ENCODE data around the gene DLG2.

DLG2 gene

DNA sequence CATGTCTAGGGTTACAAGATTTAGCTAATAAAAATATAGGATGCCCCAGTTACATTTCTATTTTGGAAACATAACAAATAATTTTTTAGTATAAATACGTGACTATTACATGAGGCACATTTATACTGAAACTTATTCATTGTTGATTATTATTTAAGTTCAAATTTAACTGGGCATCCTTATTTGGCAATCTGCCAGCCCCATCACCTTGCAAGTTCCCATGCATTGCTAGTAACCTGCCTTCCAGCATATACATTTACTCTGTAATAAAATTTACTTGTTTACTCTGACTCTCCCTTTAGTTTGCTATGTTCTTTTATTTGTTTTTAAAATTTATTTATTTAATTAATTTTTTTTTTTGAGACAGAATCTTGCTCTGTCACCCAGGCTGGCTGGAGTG, 1686.1 kb downstream of the DLG2 start:
- DNase-seq, result no peak

DNA sequence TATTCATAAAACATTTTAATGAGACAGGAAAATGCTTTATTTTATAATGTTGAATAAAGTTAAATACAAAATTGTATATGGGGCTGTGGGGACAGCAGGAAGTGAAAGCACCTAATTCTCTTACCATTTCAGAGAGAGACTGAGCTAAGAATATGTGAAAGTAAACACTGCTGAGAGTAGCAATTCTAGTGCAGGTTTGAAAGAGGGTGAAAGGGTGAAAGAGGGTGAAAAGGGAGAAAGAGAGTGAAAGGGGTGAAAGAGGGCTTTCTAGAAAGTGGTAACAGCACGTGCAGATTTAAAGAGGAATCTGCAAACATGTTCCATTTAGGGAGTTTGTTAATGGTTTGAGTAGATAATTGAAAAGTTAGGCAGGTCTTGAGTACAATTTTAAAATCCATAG, 1689.0 kb downstream of the DLG2 start:
- no peak for DNase-seq

DNA sequence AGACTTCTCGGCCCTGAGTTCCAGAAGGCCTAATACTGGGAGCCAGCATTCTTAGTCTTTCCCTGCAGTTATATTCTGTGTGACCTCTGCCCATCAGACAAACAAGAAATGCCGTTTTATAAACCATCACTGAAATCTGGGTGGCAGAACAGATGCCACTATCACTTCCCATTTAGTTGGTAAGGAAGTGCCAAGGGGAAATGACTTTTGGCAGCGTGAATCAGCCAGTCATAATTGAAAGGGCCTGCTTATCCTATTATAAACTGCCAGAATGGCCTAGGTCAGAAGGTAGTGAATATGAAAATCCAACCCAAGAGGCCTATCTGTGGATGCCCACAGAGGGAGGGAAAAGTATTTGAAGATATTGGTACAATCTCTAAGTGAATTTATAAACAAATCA, 1694.1 kb downstream of the DLG2 start:
- DNase-seq, result no peak

DNA sequence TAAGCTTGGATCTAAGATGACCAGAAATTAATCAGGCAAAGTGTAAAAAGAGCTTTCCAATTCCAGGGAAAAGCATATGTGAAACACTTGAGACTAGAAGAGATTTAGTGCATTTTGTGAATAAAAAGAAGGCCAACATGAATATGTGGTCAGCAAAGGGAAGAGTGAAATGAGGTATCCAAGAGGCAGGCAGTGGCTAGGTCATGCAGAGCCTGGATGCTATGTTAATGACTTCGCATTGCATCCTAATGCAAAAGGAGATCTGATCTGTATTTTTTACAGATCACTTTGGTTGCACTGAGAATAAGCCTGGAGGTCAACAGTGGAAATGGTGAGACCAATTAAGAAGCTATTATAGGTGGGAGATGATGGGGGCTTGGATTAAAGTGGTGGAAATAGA, 1699.7 kb downstream of the DLG2 start:
- no peak for DNase-seq

DNA sequence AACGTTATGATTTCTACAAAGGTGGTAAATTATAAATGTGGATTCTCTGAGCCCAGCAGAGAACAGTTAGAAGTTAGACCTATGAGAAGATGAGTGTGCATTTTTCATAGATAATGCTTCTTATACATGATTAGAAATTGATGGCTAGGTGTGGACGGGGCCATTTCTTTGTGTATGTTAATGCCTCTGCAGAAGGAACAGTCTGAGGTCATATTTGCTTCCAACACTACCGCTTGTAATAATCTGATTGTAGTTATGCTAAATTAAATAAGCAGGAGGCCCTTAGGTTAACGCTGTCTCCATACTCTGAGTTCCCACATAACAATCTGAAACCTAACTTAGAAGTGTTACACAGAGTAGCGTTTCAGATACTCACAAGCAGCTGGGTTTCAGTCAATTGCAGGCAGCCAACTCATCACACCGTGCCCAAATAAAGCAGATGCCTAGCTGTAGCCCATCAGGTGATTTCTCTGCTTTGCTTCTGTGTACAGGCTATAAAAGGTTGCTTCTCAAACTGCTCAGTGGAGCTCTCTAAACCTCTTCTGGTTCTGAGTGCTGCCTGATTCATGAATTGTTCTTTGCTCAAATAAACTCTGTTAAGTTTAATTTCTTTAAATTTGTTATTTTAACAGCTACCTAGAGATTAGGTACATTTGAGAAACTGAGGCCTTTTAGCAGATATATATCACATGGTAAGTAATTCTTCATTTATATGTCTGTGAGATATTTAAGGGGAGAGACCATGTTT, 1702.2 kb downstream of the DLG2 start:
- DNase-seq, result no peak

DNA sequence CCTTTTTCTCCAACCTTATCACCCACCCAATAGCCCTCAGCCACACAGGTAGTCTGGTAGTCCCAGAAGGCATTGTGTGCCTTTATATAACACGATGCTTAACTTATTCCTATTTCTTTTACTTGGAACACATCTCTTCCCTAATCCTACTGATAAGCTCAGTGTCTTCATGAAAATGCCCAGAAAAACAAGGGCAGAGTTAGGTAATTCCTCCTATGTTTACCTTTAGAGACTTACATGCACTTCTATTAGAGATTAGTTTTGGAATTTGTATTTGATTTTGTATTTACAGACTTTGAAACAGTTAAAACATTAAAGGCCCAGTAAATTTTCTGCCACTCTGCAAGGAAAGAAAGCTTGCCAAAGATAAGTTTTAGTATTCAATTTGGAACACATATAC, 1703.2 kb downstream of the DLG2 start:
- DNase-seq, result no peak

DNA sequence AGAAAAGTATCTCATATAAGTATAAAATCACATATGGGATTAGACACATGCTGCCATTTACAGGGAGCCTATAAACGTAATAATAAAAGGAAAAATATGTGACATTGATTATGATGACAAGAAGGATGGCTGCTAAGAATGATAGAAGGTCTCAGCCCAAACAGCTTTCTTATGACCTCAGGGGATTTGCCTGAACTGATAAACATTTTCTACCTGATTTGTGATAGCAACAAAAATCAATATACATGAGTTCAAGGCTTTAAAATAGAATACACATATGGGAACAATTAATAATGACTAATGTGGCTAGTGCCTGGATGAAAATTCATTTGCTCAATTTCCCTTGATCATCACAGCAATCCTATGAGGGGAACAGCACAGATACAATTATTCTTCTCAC, 1704.2 kb downstream of the DLG2 start:
- DNase-seq, result peak; percentile 9

DNA sequence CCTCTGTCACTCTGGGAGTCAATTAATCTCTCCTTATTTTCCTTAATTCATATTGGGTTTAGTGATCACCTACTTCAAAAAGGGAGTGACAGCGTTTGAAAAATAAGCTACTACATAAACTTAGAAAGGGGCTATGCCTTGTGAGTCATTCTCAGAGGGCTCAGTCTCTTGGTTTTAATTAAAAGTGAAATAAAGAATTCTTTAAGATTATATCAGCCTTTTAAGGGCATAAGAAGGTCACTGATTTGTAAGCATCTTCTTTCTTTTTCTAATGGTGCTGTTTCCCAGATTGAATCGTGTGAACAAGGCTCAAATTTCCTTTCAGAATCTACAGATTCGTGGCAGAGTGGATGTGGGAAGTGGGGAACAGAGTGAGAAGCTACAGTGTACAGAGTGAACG, 1704.8 kb downstream of the DLG2 start:
- peak; percentile 21 for DNase-seq

DNA sequence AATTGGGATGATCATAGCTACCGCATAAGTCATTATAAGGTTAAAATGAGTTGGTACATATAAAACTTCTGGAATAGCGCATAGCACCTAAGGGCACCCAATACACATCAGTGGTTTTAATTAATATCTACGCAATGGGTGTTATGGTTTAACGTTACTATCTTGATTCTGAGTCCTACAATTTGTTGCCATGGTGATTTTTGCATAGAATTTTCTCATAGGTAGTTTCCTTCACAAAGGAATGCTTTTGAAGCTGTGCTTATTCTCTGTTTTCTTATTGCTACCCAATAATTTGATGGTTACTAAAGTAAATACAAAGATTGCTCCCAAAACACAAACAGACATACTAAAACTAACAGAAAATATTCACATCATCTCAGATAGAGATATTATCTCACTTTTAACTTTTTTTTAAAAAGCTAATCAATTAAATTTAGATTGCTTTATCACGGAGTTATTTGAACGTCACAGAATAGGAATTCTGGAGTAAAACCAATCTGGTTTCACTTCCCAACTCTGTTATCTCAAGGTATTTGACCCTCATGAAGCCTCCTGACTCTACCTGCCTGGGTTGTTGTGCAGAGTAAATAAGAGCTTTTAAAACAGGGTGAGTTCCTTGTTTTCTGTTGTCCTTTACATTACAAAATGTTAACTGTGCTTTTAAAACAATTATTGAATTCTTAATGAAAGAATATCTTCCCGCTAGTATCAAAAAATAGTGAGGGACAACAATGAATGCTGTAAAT, 1705.5 kb downstream of the DLG2 start:
- DNase-seq, result no peak

DNA sequence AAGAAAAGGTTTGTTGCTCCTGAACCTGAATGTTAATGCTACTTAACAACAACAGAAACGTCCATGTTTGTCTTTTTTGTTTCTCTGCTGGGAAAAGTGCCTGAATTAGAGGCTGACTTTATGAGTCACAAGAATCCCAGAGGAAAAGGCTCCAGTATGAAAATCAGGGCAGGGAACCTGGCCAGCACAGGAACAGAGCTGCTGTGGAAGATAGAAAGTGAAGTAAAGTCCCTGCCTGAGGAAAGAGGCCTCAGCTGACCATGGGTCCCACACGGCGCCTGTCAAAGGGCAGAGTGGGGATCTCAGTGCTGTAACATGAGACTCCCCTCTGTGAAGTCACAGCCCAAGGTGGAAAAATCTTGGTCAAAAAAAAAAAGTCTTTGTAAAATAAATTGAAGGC, 1708.7 kb downstream of the DLG2 start:
- peak; percentile 35 for DNase-seq

DNA sequence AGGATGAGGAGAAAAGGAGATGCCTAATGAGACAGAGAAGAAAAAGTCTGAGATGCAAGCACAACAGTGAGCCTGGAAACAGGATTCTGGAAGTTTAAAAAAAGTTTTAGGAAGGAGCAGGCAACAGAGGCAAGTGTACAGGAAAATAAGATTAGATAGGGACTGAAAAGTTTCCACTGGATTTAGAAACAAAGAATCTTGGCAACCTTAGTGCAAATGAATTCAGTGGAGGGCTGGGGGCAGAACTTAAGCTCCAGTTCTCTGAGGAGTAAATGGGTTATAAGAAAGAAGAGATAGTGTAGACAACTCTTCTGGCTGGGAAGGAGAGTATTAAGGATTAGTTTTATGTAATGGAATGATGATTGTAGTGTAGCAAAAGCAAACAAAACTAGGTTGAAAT, 1712.1 kb downstream of the DLG2 start:
- no peak for DNase-seq

DNA sequence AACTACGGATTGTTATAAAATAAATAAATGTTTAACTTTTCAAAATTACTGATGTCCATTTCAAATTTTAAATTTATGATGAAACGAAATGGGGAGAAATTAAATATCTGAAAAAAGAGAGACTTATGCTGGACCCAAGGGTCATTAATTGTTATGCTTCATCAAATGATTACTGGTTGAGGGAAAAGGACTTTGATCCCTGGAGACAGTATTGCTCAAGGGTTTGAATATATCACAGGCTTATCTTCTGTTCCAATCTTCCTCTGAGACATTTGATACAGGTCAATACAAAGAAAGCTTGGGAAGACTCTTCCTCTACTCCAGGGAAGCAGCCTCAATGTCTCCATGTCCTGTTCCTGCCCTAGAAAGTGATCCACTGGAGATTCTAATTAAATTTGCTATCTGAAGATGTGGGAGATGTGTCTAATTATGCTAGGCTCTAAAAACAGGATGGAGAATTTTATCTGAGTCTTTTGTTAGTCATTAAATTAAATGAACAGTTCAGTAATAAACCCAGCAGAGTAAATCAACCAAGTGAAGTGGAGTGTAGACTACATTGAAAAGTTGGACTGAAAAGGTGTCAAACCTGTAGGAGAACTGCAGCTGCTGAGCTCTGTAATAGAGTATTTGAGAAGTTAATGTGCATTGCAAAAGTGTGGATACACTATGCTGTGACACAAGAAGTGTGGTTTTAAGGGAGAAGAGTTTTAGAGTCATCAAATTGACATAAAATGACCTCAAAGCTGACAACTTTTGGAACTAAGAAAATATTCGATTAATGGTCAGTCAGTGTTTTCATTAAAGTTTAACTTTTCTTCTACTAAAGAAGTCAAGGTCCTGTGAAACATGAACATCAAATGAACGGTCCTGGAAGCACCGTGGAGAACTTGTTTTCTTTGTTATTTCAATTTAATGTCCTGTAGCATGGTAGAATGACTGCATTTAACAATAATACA, 1717.3 kb downstream of the DLG2 start:
- no peak for DNase-seq

DNA sequence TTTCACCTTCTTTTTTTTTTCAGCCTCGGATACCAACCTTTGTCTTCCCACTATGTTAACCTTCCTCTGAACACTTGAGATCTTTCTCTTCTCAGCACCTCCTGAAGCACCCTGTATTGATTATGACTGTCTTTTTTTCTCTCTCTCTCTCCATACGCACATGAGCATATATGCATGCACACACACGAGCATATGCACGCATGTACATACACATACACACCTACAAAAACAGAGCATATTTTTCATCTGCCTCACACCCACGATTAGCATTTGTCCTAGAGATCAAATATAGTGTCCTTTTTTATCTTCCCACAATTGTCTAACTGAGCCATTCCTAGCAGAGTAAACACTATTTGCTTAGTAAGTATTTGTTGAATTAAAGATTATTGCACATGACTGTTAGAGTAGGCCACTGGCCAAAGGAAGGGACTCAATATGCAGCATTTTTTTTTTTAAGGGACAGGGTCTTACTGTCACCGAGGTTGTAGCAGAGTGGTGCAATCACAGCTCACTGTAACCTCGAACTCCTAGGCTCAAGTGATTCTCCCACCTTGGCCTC, 1718.8 kb downstream of the DLG2 start:
- no peak for DNase-seq

DNA sequence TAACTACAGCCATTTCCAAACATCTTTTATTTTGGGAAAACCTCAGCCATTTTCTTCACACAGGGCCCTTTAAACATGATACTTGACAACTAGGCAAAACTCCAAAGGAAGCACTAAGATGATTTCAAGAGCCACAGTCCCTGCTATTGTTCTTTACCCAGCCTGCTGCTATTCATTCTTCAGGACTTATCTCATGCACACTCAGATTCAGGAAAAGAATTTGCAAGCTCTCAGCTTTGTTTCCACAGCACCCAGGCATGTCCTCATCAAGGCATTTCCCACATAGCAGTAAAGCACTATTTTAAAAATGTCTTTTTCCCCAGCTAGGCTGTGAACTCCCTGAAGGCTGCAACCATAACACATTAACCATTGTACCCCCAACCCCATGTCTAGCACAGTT, 1731.6 kb downstream of the DLG2 start:
- no peak for DNase-seq

DNA sequence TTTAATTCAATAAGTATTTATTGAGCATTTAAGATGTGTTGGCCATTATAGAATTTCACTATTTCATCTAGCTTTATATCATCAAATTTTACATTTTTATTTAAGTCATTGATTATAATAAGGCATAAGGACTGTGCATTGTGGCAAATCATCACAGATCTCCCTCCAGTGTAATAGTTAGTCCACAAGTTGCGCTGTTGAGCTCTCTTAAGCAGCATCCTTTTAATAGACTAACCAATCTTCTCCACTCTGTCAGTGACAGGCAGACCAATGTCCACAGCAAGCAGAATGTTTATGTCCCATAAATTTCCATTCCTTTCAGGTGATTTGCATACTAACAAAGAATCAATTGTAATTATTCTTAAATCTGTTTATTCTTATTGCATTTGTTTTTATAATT, 1745.7 kb downstream of the DLG2 start:
- no peak for DNase-seq

DNA sequence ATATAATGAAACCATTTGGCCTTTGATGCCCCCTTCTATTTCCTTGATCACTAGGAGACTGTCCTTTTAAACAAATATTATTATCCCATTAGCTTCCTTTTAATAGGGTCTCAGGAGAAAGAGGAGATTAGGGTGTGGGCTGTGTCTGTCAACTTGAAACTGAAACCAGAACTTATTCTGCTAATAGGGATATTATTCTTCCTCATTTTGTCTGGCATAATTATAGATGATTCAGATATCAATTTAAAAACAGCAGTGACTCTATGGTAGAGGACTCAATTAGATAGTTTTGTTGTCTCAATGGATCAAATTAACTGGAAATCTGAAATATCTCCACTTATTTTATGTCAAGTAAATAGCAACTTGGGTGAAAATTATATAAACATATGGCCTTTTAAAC, 1756.1 kb downstream of the DLG2 start:
- DNase-seq, result no peak

DNA sequence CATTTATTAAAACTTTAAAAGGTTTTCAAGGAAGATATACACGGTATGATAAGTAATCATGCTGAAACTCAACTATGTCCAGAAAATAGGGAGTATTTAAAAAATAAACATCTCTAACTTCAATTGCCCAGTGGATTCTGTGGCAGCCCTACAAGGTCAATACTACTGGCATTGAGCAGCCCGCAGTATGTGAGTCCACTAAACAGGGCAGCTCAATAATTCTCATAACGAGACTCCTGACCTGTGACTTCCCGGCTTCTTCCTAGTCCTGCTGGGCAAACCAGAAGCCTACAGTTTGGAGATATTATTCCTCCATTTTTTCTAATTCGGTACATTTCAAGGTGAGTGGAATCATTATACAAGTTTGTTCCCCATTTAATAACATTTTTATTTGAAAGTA, 1760.5 kb downstream of the DLG2 start:
- DNase-seq, result no peak

DNA sequence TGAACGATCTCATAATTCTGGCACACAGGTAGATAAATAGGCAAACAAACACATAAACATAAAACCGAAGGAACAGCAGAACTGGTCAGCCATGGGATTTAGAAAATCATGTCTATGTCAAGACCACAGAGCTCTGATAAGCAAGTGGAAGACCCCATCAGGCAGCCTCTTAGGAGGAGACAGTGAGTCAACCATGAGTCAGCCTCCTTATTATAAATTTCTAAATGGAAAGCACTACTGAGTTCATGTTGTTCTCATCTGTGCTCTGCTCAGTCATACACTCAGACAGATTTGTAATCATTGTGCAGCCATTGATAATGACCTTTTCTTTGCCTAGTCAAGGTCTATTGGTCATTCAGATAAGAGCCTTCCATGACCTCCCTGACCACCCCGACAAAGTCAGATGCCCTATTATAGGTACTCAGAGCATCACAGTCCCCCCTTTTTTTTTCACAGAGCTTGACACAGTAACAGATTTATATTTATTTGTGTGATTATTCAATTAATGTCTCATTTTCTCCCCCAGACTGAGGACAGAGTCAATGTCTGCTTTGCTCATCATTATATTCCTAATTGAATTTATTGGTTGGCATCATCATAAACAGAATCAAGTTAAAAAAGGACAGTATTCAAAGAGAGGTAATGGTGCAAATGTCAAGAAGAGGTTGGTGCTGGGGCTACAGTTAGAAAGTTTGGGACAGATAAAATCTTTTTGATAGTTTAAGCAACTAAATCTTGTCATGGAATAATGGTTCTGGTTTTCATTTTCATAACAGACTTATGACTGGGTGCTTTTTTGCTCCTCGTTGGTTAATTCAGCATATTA, 1761.3 kb downstream of the DLG2 start:
- DNase-seq, result peak; percentile 62

DNA sequence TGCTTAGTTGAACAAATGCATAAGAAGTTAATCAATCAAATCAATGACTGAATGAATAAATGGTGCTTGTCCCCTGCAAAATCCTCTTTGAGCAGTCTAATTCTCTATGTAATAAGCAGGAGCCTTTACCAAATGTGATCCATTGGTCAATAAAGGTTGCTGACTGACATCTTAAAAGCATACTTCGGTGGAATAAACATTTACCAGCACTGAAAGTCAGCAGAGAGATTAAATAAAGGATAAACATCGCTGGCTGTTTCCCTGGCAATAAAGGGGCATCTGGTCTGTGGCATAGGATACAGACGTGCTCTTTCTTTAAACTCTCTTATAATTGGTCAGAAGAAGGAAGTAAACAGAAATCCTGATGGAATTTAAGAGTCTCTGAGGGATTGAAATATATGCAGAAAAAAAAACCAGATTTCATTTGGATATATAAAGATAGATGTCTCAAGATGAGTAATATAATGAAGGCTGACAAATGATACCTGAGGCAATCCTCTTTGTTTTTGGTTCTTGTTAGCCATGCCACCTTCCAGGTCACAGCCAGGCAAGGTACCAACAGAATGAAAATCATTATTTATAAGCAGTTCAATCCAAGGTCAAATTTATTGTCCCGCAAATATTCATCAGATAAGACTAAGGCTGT, 1762.6 kb downstream of the DLG2 start:
- DNase-seq, result no peak

DNA sequence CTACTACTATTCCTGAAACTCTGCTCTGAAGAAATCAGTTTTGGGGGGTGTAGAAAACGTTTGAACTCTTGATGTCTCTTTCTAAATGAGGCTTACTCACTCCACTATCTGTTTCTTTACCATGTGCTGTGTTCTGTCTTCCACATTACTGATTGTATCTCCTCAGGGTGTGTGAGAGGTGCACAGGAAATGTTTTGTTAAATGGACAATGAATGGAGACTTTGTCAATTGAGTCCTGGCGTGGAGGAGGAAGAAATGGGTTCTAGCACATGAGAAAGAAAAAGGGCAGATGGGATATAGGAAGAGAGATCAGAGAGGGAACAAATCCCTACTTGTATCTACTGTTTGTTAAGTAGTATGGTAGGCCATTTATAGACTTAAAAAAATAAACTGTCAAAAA, 1763.9 kb downstream of the DLG2 start:
- no peak for DNase-seq

DNA sequence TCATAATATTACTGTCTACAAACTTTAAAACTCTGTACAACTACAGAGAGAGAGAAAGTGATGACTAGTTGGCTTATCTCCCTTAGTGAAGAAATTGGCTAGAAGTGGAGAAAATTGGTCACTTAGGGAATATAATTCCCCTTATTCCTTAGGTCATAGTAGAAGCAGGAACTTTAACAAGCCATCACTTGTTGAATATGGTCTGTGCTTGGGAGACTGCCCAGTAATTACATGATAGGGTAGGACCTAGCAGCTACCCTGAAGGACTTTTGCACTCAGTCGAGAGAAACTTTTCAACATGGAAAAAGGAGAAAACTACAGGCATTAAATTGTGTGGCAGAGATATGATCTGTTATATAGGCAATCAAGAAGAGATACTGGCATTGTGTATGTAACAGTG, 1764.5 kb downstream of the DLG2 start:
- DNase-seq, result no peak

DNA sequence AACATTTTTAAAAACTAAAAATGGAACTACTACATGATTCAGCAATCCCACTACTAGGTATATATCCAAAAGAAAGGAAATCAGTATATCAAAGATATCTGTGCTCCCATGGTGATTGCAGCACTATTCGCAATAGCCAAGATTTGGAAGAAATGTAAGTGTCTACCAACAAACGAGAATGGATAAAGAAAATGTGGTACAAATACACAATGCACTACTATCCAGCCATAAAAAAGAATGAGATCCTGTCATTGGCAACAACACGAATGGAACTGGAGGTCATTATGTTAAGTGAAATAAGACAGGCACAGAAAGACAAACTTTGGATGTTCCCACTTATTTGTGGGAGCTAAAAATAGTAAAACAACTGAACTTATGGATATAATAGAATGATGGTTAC, 1765.1 kb downstream of the DLG2 start:
- DNase-seq, result no peak

Measured in fibroblast of skin of right biceps (primary cell).